HG03025 (cell line): ENCODE measurements around the gene DKKL1.
"Not testable (repeated sequence)": the region's sequence is repeated elsewhere in the genome, so short reads cannot be mapped to it uniquely, and the experiment has no call there.

Experiments
- ATAC-seq: cut with Tn5 transposase; IDR thresholded peaks from one replicate; pipeline ENCODE4 v1.9.1; 2021; ENCODE audit warnings: mild to moderate bottlenecking, moderate library complexity; ENCODE audit not compliant: unreplicated experiment, low FRiP score

The DKKL1 gene

GRCh38 chr19:49363268-49364082 is at the start of gene DKKL1:
Gene DKKL1 (plus strand): TSS chr19:49363877. CDS start chr19:49363999, 122 bp downstream.
- no peak for ATAC-seq

- ATAC-seq: no peak
Measured at GRCh38 chr19:49315111-49315510, 48.6 kb upstream of the DKKL1 start.

GRCh38 chr19:49316284-49316683 is 47.4 kb upstream of the DKKL1 start:
- no peak for ATAC-seq

- ATAC-seq: no peak
Measured at GRCh38 chr19:49318296-49318695, 45.4 kb upstream of the DKKL1 start.

- no peak for ATAC-seq
Measured at GRCh38 chr19:49324801-49325576, 38.7 kb upstream of the DKKL1 start, which contains the start of gene SLC6A16. Gene SLC6A16 (minus strand): TSS chr19:49325191. CDS start chr19:49311347, 13,844 bp downstream.

- not testable (repeated sequence) for ATAC-seq
Measured at GRCh38 chr19:49325756-49326155, 37.9 kb upstream of the DKKL1 start.

- no peak for ATAC-seq
Measured at GRCh38 chr19:49326165-49326704, 37.4 kb upstream of the DKKL1 start.

- ATAC-seq: no peak
Measured at GRCh38 chr19:49327878-49328544, 35.7 kb upstream of the DKKL1 start.

- ATAC-seq: no peak
Measured at GRCh38 chr19:49328741-49329140, 34.9 kb upstream of the DKKL1 start.

GRCh38 chr19:49331187-49331586 is 32.5 kb upstream of the DKKL1 start:
- not testable (repeated sequence) for ATAC-seq

GRCh38 chr19:49331616-49332055 is 32.0 kb upstream of the DKKL1 start:
- ATAC-seq: no peak

GRCh38 chr19:49332691-49333417 is 30.8 kb upstream of the DKKL1 start:
- ATAC-seq: not testable (repeated sequence)

GRCh38 chr19:49333418-49333805 is 30.3 kb upstream of the DKKL1 start:
- ATAC-seq: no peak

- peak; percentile 37 for ATAC-seq
Measured at GRCh38 chr19:49333811-49334288, 29.8 kb upstream of the DKKL1 start.

- ATAC-seq: no peak
Measured at GRCh38 chr19:49335071-49335783, 28.4 kb upstream of the DKKL1 start, which contains the start of gene CD37. Gene CD37 (plus strand): TSS chr19:49335406. CDS start chr19:49335541, 135 bp downstream.

GRCh38 chr19:49335784-49336481 is 27.7 kb upstream of the DKKL1 start:
- no peak for ATAC-seq

GRCh38 chr19:49336482-49337266 is 27.0 kb upstream of the DKKL1 start:
- ATAC-seq: no peak
